Measurements from ENCODE around the gene OR52H1. TPM values are rescaled to one million over a fixed set of nuclear protein-coding genes. Genes with fewer than 3 reads are reported as not detected.

Gene OR52H1
- total and polyA plus RNA-seq, 2 donors (not counting 3 experiments of a cell fraction or from before 2014, with no cell fraction given) = 0.33 TPM; not detected in 1

GRCh38 chr11:5564259-5565019 is 16.1 kb upstream of the OR52H1 start:
- no peaks in the 10 kb centered on the region for H3K9me1 ChIP-seq (replicated peaks; ENCODE audit: control insufficient read depth, extremely low read depth, insufficient read depth, low read length)
- H3K27me3 ChIP-seq (ENCODE audit: control insufficient read depth in 2 of 2, insufficient read depth in 2 of 2, low read length in 2 of 2) = no peaks in the 10 kb centered on the region
- no peak for TF ChIP-seq CTCF (IDR thresholded peaks at IDR 0.05; ENCODE audit: extremely low read depth in 1 of 2, insufficient read depth in 1 of 2, low read depth in 1 of 2, low read length in 2 of 2)
- TF ChIP-seq GATA2 (IDR thresholded peaks at IDR 0.05; ENCODE audit: insufficient read depth, insufficient read length, low read depth, low read length) = no peak
- TF ChIP-seq POLR2AphosphoS5 (IDR thresholded peaks at IDR 0.05; ENCODE audit: insufficient read depth, low read depth, low read length) = no peak
- TF ChIP-seq, protein P1, sequence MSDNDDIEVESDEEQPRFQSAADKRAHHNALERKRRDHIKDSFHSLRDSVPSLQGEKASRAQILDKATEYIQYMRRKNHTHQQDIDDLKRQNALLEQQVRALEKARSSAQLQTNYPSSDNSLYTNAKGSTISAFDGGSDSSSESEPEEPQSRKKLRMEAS (IDR thresholded peaks at IDR 0.05; ENCODE audit: insufficient read depth, insufficient read length) = no peak
- no peak for TF ChIP-seq POLR2A (IDR thresholded peaks at IDR 0.05; ENCODE audit: low read depth, low read length)
- DNase-seq (ENCODE audit: low read depth, low spot score) (no peak), FAIRE-seq (no peak)
- H3K27ac ChIP-seq (ENCODE audit: insufficient read depth, low read depth, low read length) = no peak overlapping the region
- intact Hi-C loops (cut with micrococcal nuclease) = no loop called here
- H3K36me3 ChIP-seq (ENCODE audit: control insufficient read depth in 2 of 2, extremely low read depth in 1 of 2, insufficient read depth in 2 of 2, low read length in 2 of 2) = no peaks in the 10 kb centered on the region
- H3K4me3 ChIP-seq (replicated peaks in 1 of 3; ENCODE audit: insufficient read depth in 1 of 3, low read depth in 1 of 3, low read length in 3 of 3) = no peak overlapping the region
- ChIA-PET CTCF (no interaction called here), POLR2A (no interaction called here)
- H2AFZ ChIP-seq (ENCODE audit: low read depth, low read length) = no peak overlapping the region
- H3K79me2 ChIP-seq (ENCODE audit: control insufficient read depth, insufficient read depth, low read length) = no peaks in the 10 kb centered on the region
- no TSS peak for BruUV-seq (replicated peaks)
- no peaks in the 10 kb centered on the region for H3K4me1 ChIP-seq (ENCODE audit: control insufficient read depth, extremely low read depth, insufficient read depth, low read length)
- H3K9ac ChIP-seq (replicated peaks; ENCODE audit: extremely low read depth, insufficient read depth, low read length) = no peak overlapping the region
- no peaks in the 10 kb centered on the region for H4K20me1 ChIP-seq (replicated peaks; ENCODE audit: control insufficient read depth, extremely low read depth, insufficient read depth, low read length)
- H3K9me3 ChIP-seq (replicated peaks; ENCODE audit: control insufficient read depth, insufficient read depth, low read length) = no peaks in the 10 kb centered on the region
- no peak overlapping the region for H3K4me2 ChIP-seq (ENCODE audit: insufficient read depth, low read length)
- dilution Hi-C loops (cut with MboI; ENCODE audit: extremely low pct_ligation_motif_present, low sequenced_read_pairs) = no loop called here
